ENCODE data around the gene PIWIL4. TPM values are rescaled to one million over a fixed set of nuclear protein-coding genes. Genes with fewer than 3 reads are reported as not detected.

The PIWIL4 gene
- total and polyA plus RNA-seq, 9 of the 15 experiments (the other 6 are each of a cell fraction or from before 2014, with no cell fraction given) = 6.3 to 17.0 (median 10.8) TPM

- H3K4me1 ChIP-seq (replicated peaks in 1 of 2; ENCODE audit: control insufficient read depth in 2 of 2, insufficient read depth in 2 of 2, low read length in 2 of 2) = peaks cover 0 to 4% of the 10 kb centered on the region in 2 experiments; a peak in 3 of 5 replicates
- no peak overlapping the region for H3K4me2 ChIP-seq (ENCODE audit: insufficient read depth, low read length)
- no peaks in the 10 kb centered on the region for H3K9me3 ChIP-seq (replicated peaks; ENCODE audit: control insufficient read depth, insufficient read depth, low read depth, low read length)
- ATAC-seq (no peak), DNase-seq (ENCODE audit: extremely low read depth in 1 of 4, low spot score in 3 of 4) (no peak), FAIRE-seq (no peak)
- H2AFZ ChIP-seq (ENCODE audit: low read depth, low read length) = no peak overlapping the region
- no peaks in the 10 kb centered on the region for H3K9me1 ChIP-seq (ENCODE audit: control insufficient read depth, insufficient read depth, low read length)
- H3K36me3 ChIP-seq (ENCODE audit: control insufficient read depth, insufficient read depth, low read length) = 0 out of 3 replicates have a peak, but pooled peaks cover 3% of the 10 kb centered on the region
- peaks cover 4% of the 10 kb centered on the region; the same call in 1 of the 3 replicates for H3K79me2 ChIP-seq (ENCODE audit: control insufficient read depth, insufficient read depth, low read length)
- TF ChIP-seq BCL6 (CRISPR knock-in tag; IDR thresholded peaks at IDR 0.05) (no peak), PHF8 (IDR thresholded peaks at IDR 0.05; ENCODE audit: borderline replicate concordance, low read length) (no peak), NR2C2 (CRISPR knock-in tag; IDR thresholded peaks at IDR 0.05) (no peak), NR2C2 (tag; IDR thresholded peaks at IDR 0.05) (no peak), CEBPB (tag; IDR thresholded peaks at IDR 0.05) (no peak), ZNF174 (CRISPR knock-in tag; IDR thresholded peaks at IDR 0.05) (no peak), SRSF3 (IDR thresholded peaks at IDR 0.05; ENCODE audit: insufficient read depth, low read length) (no peak), ZHX1 (conservative IDR thresholded peaks at IDR 0.05; ENCODE audit: low read length) (no peak), HSF4 (CRISPR knock-in tag; IDR thresholded peaks at IDR 0.05; ENCODE audit: borderline replicate concordance) (no peak), ZFP1 (CRISPR knock-in tag; IDR thresholded peaks at IDR 0.05) (no peak), CEBPG (CRISPR knock-in tag; IDR thresholded peaks at IDR 0.05) (no peak), CEBPG (tag; conservative IDR thresholded peaks at IDR 0.05 in 1 of 2, IDR thresholded peaks at IDR 0.05 in 1 of 2) (no peak), USF1 (CRISPR knock-in tag; IDR thresholded peaks at IDR 0.05) (no peak), SREBF1 (IDR thresholded peaks at IDR 0.05; ENCODE audit: borderline replicate concordance, low read depth, low read length) (no peak), BRD9 (IDR thresholded peaks at IDR 0.05; ENCODE audit: low read depth, partially characterized antibody) (no peak), FOSL1 (tag; conservative IDR thresholded peaks at IDR 0.05) (no peak), ZBTB7A (IDR thresholded peaks at IDR 0.05; ENCODE audit: borderline replicate concordance, control insufficient read depth, low read depth, low read length) (no peak)
- TF ChIP-seq, protein P1, sequence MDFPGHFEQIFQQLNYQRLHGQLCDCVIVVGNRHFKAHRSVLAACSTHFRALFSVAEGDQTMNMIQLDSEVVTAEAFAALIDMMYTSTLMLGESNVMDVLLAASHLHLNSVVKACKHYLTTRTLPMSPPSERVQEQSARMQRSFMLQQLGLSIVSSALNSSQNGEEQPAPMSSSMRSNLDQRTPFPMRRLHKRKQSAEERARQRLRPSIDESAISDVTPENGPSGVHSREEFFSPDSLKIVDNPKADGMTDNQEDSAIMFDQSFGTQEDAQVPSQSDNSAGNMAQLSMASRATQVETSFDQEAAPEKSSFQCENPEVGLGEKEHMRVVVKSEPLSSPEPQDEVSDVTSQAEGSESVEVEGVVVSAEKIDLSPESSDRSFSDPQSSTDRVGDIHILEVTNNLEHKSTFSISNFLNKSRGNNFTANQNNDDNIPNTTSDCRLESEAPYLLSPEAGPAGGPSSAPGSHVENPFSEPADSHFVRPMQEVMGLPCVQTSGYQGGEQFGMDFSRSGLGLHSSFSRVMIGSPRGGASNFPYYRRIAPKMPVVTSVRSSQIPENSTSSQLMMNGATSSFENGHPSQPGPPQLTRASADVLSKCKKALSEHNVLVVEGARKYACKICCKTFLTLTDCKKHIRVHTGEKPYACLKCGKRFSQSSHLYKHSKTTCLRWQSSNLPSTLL (IDR thresholded peaks at IDR 0.05) = no peak
- H3K27me3 ChIP-seq (ENCODE audit: control insufficient read depth in 2 of 2, insufficient read depth in 2 of 2, low read length in 2 of 2) = no peaks in the 10 kb centered on the region; a peak in 2 of 5 replicates
- CTCF ChIA-PET (ENCODE audit: low intra/inter-chr PET ratio) = no interaction called here
- POLR2A ChIA-PET = interaction anchor here (0.7 kb wide), 1 partner anchor 25 kb away, joined by 3 read pairs; no protein-coding TSS in a partner anchor
- H3K9ac ChIP-seq (ENCODE audit: insufficient read depth in 1 of 2, low read depth in 2 of 2, low read length in 2 of 2) = no peak overlapping the region
- no peak overlapping the region for H3K4me3 ChIP-seq
- BruUV-seq (replicated peaks) = no TSS peak
- in situ Hi-C loops (cut with MboI) (no loop called here), intact Hi-C loops (cut with micrococcal nuclease) (no loop called here)
- no peaks in the 10 kb centered on the region for H4K20me1 ChIP-seq (replicated peaks; ENCODE audit: control insufficient read depth, insufficient read depth, low read length)
- 24% methylated on average over 3 of the region's 3 CpGs for WGBS (ENCODE audit: insufficient coverage, low coverage, missing lambda C conversion rate)
- H3K27ac ChIP-seq (ENCODE audit: extremely low read depth, low read depth, low read length) = no peak overlapping the region
Observed at GRCh38 chr11:94577841-94578240, 10.7 kb downstream of the PIWIL4 start.
